Central memory CD4-positive, alpha-beta T cell (primary cell): ENCODE results near the gene VWA3B.
"Not testable (repeated sequence)": the region's sequence is repeated elsewhere in the genome, so short reads cannot be mapped to it uniquely, and the experiment has no call there.

Experiments used
- DNase-seq: peaks from one replicate; pipeline ENCODE4 v3.0.0; 2022

The VWA3B gene

DNA sequence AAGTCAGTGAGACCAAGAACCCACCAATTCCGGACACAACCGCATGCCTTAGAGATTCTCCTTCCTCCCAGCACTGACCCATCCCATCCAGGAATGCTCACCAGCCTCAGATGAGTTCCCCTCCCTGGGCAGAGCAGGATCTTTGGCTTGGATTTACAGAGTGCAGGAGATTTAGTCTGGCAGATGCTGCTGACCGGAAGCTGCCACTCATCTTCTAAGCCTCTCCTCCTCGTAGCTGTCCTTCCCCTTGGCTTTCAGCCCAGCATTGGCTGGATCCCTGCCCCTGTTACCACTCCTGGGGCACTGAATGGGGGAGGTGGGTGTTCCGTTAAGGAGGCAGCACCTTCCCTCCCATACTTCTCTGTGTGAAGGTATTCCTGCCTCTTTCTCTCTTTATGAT is 53.2 kb downstream of the VWA3B start:
- no peak for DNase-seq

DNA sequence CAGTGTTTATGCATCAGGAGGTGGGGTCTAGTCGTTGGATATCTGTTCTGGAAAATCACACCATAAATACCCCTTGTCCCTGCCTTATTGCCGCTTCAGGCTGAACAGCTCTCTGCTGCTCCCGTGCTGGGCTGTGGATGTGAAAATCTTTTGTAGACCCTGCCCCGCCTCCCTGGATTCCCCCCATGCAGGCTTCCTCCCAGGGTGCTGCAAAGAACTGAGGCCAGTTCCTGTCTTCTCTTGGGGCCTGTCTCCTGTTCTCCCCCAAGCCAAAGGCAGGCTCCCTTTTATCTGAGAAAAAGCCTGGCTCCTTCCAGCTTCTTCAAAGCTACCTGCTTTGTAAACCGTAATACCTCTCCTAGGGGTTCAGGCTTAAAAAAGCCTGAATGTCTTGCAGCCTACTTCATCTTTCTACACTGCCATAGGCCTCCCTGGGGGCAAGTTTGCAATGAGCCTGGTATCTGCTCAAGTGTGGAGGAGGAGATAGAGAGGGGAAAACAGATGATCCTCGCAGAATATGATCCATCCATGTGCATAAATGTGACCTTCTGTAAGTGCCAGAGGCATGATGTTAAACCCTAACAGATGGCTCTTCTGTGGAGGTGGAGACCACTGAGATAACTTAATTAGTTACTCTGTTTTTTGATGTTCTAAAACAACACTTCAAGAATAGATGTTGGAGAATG is 55.3 kb downstream of the VWA3B start:
- DNase-seq = no peak

DNA sequence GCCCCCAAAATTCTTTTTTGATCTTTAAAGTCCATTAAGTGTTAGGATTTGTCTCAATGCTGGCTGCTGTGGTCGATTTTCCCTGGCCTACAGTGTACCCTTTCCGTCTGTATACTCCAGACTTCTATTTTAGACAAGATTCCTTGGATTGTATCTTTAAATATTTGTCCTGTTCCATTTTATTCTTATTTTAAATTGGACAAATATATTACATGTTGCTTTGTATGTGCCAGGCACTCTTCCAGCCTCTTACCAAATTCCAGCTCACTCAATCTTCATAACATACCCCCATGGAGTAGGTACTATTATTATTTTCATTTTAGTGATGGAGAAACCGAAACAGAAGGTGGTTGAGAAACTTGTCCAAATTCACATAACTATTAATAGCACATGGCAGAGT is 58.1 kb downstream of the VWA3B start:
- DNase-seq = no peak

DNA sequence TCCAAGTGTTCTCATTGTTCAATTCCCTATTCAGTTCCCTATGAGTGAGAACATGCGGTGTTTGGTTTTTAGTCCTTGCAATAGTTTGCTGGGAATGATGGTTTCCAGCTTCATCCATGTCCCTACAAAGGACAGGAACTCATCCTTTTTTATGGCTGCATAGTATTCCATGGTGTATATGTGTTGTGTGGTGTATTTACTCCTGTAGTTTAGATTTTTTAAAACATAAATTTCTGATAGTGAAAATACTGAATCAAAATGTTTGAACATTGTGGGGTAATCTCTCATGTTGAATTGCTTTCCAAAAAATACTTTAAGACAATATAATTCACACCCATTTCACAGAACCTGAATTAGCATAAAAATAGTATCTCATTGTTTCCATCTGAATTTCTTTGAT is 60.9 kb downstream of the VWA3B start:
- not testable (repeated sequence) for DNase-seq

DNA sequence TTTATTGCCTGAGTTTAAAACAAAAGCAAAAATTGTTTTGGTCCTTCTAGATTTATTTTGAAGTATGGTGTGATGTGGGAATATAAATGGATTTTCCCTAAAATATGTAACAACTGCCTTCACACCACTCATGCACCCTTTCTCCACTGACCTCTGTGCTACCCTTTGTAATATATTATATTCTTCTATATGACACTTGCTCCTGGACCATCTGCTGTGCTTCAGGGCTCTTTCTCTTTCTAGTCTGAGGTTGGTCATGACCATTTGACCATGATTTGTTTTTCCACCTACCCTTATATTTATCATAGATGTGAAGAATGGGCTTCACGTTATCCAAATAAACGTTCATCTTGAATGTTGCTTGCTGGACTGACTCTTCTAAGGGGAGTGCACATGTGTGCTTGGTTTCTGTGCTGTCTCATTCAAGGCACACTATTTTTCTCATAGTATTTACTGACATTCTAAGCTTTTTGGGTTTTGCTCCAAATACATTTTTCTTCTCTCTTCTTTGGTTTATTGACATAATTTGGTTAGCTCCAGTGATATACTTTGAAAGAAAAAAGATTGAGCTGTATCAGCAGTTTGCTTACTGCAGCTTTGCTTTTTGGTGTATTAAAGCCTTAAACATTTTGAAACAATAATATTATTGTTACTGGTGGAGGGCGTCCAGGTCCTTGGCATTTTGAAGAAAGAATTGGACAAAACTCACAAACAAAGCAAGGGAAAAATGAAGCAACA is 61.8 kb downstream of the VWA3B start:
- DNase-seq = no peak

DNA sequence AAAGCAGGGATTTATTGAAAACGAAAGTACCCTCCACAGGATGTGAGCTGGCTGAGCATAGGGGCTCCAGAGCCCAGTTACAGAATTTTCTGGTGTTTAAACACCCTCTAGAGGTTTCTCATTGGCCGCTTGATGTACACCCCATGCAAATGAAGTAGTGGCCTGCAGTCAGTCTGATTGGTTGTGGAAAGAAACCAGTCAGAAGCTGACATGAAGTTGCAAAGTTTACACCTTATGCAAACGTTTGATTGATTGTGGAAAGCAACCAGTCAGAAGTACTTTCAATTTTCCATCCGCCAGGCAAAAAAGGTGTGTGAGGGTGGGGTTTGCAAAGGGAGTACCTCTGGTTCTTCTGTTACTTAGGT is 62.3 kb downstream of the VWA3B start:
- DNase-seq = peak; percentile 19

DNA sequence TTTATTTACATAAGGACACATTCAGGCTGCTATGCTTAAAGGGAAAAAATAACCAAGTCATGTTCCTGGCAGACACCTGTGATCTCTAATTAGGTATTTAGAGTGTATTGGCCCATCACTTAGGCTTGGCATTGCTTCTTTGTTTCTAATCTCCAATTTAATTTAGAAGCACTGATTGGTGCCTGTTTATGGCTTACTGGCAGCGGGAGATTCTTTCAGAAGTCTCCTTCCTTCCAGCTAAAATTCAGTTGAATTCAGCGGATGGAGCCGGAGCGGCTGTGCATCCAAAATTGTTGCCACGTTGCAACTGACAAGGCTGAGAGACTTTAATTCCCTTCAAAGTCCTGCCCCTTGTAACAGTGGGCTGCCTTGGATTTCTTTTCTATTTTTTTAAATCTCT is 66.5 kb downstream of the VWA3B start:
- no peak for DNase-seq

DNA sequence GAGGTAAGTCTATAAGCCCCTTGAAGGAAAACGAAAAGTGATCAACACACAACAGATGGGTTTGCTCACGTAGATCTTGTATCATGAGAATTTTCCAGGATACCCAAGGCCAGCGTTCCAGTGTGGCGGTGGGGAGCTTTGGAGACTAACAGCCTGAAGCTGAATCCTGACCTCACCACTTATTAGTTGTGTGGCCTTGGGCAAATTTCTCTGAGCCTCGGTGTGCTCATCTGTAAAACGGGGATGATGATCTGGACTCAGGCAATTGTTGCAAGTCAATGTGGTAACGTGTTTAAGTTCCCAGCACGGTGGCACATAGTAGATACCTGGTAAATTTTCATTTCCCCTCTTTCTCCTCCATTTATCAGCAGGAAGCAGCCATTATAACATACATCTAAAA is 68.3 kb downstream of the VWA3B start:
- no peak for DNase-seq

DNA sequence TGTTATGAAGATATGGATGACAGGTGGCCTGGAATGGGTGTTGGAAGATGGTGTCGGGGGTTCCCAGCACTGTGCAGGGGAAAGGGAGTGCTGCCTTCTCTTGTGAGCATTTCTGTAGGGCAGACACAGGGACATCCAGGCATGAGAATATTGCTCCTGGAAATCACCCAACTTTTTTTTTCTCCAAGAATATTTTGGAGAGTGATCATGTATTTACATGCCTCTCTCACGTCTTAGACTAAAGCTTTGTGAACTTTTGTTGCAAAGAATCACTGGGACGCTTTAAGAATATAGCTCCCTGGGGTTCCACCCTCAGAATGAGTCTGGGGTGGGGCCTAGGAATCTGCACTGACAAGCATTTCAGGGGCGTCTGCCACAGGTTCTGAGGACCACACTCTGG is 68.7 kb downstream of the VWA3B start:
- DNase-seq = no peak

DNA sequence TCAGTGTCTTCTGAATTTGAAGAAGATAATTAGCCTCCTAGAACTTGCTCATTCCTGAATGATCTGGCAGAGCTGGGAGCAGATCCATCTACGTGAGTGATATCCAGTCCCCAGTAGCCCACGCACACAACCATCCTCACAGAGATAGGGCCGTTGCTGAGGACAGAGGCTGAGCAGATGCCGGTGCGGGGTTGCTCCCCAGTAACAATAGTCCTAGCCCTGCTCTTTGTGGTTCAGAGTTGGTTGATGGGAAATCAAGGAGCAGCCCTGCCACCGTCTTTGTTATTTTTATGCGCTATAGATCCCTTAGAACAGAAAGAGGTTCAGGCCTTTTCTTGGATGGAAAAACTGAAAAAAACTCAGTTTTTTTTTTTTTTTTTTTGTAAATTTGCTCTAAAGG is 69.3 kb downstream of the VWA3B start:
- no peak for DNase-seq

DNA sequence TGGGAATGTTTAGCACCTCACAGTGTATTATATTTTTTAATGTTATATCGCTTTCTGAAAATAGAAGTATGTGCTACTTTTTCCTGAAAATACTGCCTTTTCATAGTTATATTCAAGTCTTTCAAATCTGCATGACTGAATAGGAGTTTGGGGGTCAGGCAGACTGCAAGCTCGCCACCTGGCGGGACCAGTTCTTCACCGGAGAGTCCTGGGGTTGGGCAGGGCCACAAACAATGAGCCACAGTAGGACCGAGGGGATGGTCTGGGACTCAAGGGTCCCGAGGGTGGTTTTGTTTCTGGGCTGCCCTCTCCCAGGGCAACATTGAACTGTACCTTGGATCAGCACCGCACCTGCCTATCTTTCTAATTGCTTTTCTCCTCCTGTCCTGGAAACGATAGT is 70.6 kb downstream of the VWA3B start:
- DNase-seq = no peak

DNA sequence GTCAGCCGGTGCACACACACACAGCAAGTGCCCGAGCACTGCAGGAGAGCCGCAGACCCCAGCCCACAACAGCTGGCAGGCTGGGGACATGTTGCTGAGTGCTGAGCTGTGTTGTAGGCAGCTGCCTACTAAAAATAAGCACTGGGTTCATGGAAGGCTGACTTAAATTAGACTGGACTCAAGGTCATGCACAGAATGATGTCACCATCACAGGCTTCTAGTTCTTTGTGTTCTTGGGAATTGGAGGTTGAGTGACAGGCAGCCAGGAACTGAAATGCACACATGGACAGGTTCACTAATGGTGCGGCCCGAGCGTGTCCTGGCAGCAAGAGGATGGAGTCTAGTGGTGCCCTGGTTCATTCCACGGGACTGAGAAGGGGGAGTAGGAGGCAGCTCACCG is 71.3 kb downstream of the VWA3B start:
- no peak for DNase-seq

DNA sequence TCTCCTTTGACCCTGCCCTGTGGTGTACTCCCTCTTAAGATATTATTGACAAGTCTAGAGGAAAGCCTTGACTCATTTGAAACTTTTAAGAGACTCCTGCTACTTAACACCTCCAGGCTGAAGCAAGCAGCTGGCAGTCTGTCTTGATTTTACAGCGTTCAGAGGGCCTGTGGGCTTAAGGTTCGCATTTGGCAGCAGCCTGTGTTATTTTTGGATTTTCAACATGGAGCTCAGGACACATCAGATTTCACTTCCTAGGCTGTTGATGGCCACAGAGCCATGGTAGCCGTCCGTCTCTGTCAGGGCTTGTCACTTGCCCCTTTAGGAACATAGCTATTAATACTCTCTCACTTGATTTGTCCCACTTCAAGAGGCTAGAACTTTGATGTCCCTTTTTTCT is 73.6 kb downstream of the VWA3B start:
- DNase-seq = no peak

DNA sequence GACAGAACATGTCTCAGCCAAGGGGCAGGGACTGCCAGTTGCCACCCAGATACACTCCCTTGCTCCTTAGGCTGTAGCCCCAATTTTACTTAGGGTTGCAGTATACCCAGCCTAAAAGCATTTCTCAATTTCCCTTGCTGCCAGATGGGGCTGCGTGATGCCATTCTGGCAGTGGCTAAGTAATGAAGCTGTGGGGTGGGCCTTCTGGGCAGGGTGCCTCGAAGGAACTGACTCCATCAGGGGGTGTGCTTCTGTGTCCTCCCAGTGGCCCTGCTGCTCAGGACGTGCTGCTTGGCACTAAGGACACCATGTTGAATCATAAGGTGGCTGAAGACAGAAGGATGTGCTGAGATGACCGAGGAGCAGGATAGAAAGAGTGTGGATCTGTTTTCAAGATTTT is 74.2 kb downstream of the VWA3B start:
- DNase-seq = no peak

DNA sequence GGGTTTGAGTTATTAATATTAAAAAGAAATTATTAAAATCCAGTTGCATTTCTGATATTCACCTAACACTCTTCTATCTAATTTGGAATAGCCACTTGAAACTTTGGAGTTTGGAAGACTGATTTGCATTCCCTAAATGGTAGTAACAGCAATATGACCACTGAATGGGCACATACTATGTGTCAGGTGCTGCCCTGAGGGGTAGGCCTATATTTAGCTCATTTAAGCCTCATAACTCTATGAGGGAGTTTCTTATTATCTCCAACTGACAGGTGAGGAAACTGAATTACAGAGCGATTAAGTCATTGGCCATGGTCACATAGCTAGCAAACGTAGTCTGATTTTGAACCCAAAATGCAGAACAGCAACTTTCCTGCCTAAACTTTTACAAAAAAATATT is 77.3 kb downstream of the VWA3B start:
- no peak for DNase-seq

DNA sequence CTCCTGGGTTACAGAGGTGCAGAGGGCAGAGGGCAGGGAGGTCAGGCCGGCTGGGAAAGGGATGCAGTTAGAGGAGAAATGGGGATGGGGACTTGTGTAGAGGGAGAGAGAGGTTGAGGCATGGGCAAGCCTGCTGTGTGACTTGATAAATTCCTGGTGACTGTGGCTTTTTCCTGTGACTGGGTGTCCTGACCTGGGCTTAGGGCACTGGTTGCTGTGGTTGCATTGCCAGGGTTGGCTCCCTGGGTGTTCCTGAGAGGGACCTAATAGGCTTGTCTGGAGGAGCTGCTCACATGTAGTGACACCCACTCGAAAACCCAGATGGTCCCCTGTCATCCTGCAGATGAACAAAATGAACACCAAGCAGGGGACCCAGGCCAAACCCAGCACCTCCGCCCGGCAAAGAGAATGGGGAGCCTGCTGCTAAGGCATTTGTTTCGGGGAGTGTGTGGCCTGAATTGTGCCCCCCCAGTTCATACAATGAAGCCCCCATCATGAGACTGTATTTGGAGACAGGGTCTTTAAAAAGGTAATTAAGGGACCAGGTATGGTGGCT is 78.6 kb downstream of the VWA3B start:
- no peak for DNase-seq

DNA sequence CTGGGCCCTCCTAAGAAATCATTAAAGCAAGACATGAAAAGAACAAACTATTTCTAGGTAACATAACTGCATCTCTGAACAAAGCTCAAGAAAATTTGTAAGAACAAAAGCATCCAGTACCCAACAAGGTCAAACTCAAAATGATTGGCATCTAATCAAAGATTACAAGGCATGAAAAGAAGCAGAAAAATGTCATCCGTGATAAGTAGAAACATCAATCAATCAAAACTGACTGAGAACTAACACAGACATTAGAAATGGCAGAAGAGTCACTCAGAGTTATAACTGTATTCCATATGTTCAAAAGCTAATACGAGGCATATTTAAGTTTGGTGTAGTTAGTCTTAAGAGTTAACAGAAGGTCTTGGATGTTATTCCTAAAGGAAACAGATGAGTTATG is 80.9 kb downstream of the VWA3B start:
- DNase-seq = no peak

DNA sequence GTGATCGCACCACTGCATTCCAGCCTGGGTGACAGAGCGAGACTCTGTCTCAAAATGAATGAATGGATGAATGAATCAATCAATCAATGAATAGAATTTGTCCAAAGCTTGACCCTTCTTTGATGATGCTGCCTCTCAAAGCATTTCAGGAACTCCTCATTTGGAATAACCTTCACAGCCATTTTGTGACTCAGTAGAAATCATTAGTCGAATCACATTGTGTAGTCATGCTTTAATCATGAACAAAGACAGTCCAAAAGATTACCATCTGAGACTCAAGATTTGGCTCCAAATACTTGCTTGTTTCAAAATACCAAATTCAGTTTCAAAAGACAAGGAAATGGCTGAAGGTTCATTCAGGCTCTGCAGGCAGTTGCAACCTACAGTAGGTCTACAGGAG is 83.1 kb downstream of the VWA3B start:
- no peak for DNase-seq

DNA sequence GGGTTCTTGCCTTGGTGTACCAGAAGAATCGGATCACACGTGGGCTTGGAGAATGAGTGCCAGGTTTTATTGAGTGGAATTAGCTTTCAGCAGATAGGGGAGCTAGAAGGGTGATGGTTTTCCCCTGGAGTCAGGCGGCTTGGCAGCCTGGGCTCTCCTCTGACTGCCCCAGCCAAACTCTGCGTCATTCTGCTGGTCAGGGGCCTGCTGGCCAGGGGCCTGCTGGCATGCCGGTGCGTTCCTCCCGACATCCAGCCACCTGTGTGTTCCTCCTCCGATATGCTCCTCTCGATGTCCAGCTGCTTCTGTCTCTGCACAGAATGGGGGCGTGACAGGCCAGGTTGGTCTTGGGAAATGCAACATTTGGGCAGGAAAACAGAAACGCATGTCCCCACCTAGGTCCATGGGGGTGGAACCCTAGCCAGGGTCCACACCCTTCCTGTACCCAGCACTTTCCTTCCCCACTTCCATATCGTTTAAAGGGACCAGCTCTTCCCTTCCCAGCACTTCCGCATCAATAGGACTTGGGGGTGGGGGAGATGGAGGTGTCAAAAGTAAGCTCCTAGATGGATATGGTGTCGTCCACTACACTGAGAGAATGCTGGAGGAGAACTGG is 85.3 kb downstream of the VWA3B start:
- no peak for DNase-seq

DNA sequence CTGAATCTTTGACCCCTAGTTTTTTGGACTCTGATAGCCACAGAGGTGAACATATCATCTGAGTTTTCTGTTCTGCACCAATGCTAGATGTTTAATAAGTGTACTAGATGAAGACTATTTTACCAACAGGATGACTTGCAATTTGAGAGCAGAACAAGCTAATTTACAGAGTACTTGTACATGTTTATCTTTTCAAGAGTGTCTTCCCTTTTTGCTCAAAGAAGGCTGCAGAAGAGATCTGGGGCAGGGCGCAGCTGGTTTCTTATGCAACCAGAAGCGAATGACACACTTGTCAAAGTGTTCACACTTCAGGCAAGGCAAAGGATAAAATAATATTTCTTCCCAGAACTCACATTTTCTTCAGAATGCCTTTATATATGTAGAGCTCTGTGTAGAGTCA is 86.0 kb downstream of the VWA3B start:
- no peak for DNase-seq

DNA sequence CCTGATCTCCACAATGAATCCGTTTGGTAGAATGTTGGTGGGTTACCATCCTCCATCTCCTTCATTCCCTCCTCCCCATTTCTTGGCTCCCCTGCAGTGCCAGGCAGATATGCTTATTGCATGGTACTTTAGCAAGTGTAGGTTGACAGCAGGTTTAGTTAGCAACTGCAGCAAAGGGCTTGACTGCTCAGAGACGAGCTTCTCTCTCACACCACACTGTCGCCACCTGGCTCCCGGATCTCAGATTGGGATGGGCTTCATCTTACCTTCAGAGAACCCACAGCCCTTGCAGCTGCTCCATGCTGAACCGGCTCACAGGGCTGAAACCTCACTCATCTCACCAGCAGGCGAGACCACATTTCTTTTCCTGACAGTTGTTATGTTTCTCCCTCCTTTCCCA is 88.8 kb downstream of the VWA3B start:
- no peak for DNase-seq

DNA sequence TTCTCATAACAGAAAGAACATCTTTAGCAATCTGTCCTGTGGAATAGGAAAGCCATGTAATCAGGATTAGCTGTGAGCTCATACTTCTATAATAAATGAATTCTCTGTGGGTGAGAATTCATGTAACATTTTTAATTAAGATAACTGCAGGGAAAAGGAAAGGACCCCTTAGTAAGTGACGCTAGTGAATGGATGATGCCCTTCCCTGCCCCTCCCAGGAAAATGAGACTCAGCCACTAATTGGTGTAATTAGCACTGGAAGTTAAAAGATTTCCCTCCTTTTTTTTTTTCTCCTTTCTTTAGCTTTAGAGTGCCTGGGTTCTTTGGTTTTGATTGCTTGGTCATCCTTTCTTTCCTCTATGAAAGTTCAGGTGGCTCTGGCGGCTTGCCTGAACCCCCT is 90.3 kb downstream of the VWA3B start:
- no peak for DNase-seq

DNA sequence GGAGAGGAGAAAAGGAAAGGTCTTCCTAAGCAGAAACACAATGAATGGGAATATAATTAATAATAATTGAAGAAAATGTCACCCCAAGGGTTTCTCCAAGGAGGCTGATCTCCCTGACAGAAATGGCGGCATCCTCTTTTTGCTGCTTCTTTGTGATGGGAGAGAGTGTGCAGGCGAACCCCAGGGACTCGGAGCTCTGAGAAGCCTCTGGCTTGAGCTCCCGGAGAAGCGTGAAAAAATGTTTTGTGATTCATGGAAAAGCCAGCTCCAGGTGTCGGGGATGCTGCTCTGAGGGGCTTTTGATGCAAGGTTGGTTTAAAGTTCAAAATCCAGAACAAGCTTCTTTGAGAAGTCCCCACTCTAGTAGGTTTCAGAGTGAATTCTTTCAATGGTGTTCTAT is 91.0 kb downstream of the VWA3B start:
- DNase-seq = no peak

DNA sequence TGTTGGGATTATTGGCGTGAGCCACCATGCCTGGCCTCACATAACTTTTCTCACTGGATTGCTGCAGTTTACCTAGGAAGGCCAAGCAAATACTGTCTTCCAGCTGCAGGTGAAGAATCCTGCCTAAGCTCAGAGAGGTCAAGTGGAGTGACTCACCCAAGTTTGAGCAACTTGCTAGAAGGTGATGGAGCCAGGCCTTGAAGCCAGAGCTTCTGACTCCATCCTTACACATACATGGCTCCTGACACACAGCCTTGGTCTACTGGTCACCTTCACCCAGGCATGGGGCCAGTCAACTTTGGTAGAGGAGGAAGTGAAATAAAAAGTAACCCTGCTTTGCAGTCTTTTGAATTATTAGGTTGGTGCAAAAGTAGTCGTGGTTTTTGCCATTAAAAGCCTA is 93.5 kb downstream of the VWA3B start:
- DNase-seq = no peak
